Esophagus squamous epithelium (tissue), 5 donors: Measurements from ENCODE around the gene CTNNA3. TPM values are rescaled to one million over a fixed set of nuclear protein-coding genes. Genes with fewer than 3 reads are reported as not detected.
"Not testable (repeated sequence)": the region's sequence is repeated elsewhere in the genome, so short reads cannot be mapped to it uniquely, and the experiment has no call there.

Source experiments
- DNase-seq: peaks from one replicate; lab custom pipeline; 2025; lab: John Stamatoyannopoulos, UW
- H3K27ac ChIP-seq, 4 donors: fragments of 200-600 bp; sonication (generic); one replicate each; pipeline ENCODE4 v1.5.1; 2016 to 2019; ENCODE audit warnings: mild to moderate bottlenecking in 1 of 4
- H3K27me3 ChIP-seq, 4 donors: fragments of 200-600 bp; sonication (generic); 1 replicate in 3 of 4; 2 replicates in 1 of 4; pipeline versions ENCODE4 v1.5.1 to v1.6.0; 2017 to 2021; ENCODE audit warnings: antibody characterized with exemption in 1 of 4
- H3K36me3 ChIP-seq, 3 donors: fragments of 200-600 bp; sonication (generic); one replicate each; pipeline ENCODE4 v1.5.1; 2016 to 2019
- H3K4me1 ChIP-seq, 3 donors: fragments of 200-600 bp; sonication (generic); one replicate each; pipeline ENCODE4 v1.5.1; 2017 to 2019
- H3K4me3 ChIP-seq, 4 donors: fragments of 200-600 bp; sonication (generic); 1 replicate in 3 of 4; 2 replicates in 1 of 4; pipeline ENCODE4 v1.5.1; 2016 to 2019; ENCODE audit warnings: mild to moderate bottlenecking in 2 of 4, moderate library complexity in 1 of 4
- H3K9me3 ChIP-seq, 3 donors: fragments of 200-600 bp; sonication (generic); one replicate each; pipeline ENCODE4 v1.5.1; 2016 to 2019
- CTCF ChIP-seq, 6 experiments: fragments of 450-650 bp in 4 of 6; fragments of 200-600 bp in 2 of 6; sonication (generic) in 2 of 6; IDR thresholded peaks; one replicate each; pipeline ENCODE4 v1.5.1; 2016 to 2019; ENCODE audit warnings: antibody characterized with exemption in 6 of 6, mild to moderate bottlenecking in 4 of 6, moderate library complexity in 4 of 6
- POLR2A ChIP-seq, 4 donors: fragments of 450-650 bp; IDR thresholded peaks; one replicate each; pipeline ENCODE4 v1.6.1; 2017; ENCODE audit warnings: antibody characterized with exemption in 4 of 4, mild to moderate bottlenecking in 4 of 4, moderate library complexity in 3 of 4
- WGBS, 2 donors: methylation state at CpG; one replicate each; pipeline ENCODE4 v1.1.5; 2018; 5-methylcytosine and 5-hydroxymethylcytosine counted together
- intact Hi-C: fragments of 100-400 bp; cut with DNase I; formaldehyde crosslinking; loops from one replicate; pipeline ENCODE4 v1.15.0; 2022
- total RNA-seq, 4 donors: library from RNA; depleted of rRNA; stranded (reverse); fragments of >200 nt; gene quantifications; one replicate each; pipeline ENCODE4 v1.1.0, GENCODE V29; 2016
- donor health status: DM: yes; HTN: yes; CAD: no.

The CTNNA3 gene
- total RNA-seq, 4 donors from 2014 or later, result 0.29 to 1.9 (median 0.61) TPM; not detected in 1

- Histone ChIP-seq H3K4me3 (no peak overlapping the region), H3K27ac (no peak overlapping the region), H3K27me3 (no peaks in the 10 kb centered on the region), H3K36me3 (no peaks in the 10 kb centered on the region), H3K9me3 (peaks cover 0 to 21% (median 4%) of the 10 kb centered on the region in 3 donors), H3K4me1 (no peaks in the 10 kb centered on the region)
- 62 to 67% methylated on average over 2 of the region's 2 CpGs for WGBS, 2 donors
- no peak for DNase-seq
- intact Hi-C loops, result no loop called here
- TF ChIP-seq POLR2A (IDR thresholded peaks at IDR 0.05), result no peak
- no peak for TF ChIP-seq CTCF (IDR thresholded peaks at IDR 0.05)
These were observed 108.2 kb downstream of the CTNNA3 start for GRCh38 chr10:67587771-67588170.

GRCh38 chr10:67575532-67575931 is 120.5 kb downstream of the CTNNA3 start:
- Histone ChIP-seq H3K36me3 (no peaks in the 10 kb centered on the region), H3K27ac (no peak overlapping the region), H3K9me3 (no peaks in the 10 kb centered on the region), H3K4me1 (no peaks in the 10 kb centered on the region), H3K4me3 (no peak overlapping the region), H3K27me3 (no peaks in the 10 kb centered on the region)
- 25 to 30% methylated on average over 1 of the region's 1 CpG for WGBS, 2 donors
- no peak for DNase-seq
- TF ChIP-seq CTCF (IDR thresholded peaks at IDR 0.05) (no peak), POLR2A (IDR thresholded peaks at IDR 0.05) (no peak)
- intact Hi-C loops, result no loop called here

GRCh38 chr10:67573484-67573883 is 122.5 kb downstream of the CTNNA3 start:
- WGBS, 2 donors, result 63 to 93% methylated on average over 1 of the region's 1 CpG
- Histone ChIP-seq H3K27ac (no peak overlapping the region), H3K27me3 (no peaks in the 10 kb centered on the region), H3K4me3 (no peak overlapping the region), H3K36me3 (no peaks in the 10 kb centered on the region), H3K4me1 (no peaks in the 10 kb centered on the region), H3K9me3 (no peaks in the 10 kb centered on the region)
- TF ChIP-seq POLR2A (IDR thresholded peaks at IDR 0.05), result no peak
- no peak for TF ChIP-seq CTCF (IDR thresholded peaks at IDR 0.05)
- intact Hi-C loops, result no loop called here
- DNase-seq, result no peak

- Histone ChIP-seq H3K4me3 (no peak overlapping the region), H3K27ac (no peak overlapping the region), H3K27me3 (no peaks in the 10 kb centered on the region), H3K36me3 (no peaks in the 10 kb centered on the region), H3K9me3 (no peaks in the 10 kb centered on the region), H3K4me1 (no peaks in the 10 kb centered on the region)
- TF ChIP-seq CTCF (IDR thresholded peaks at IDR 0.05) (no peak), POLR2A (IDR thresholded peaks at IDR 0.05) (no peak)
- intact Hi-C loops, result no loop called here
- WGBS, 2 donors, result 67 to 71% methylated on average over 5 of the region's 5 CpGs
- DNase-seq, result no peak
These were observed 124.5 kb downstream of the CTNNA3 start for GRCh38 chr10:67571503-67571902.

GRCh38 chr10:67558311-67558710 is 137.7 kb downstream of the CTNNA3 start:
- WGBS, 2 donors, result 92 to 93% methylated on average over 11 to 13 of the region's 14 CpGs
- DNase-seq, intact Hi-C loops, H3K36me3 ChIP-seq, H3K27me3 ChIP-seq, H3K4me3 ChIP-seq, H3K27ac ChIP-seq, H3K4me1 ChIP-seq, H3K9me3 ChIP-seq: not testable (repeated sequence)

- intact Hi-C loops, result no loop called here
- no peak for TF ChIP-seq POLR2A (IDR thresholded peaks at IDR 0.05)
- TF ChIP-seq CTCF (IDR thresholded peaks at IDR 0.05), result no peak
- 67 to 81% methylated on average over 3 of the region's 3 CpGs for WGBS, 2 donors
These were observed 142.7 kb downstream of the CTNNA3 start for GRCh38 chr10:67553254-67553653.

More at GRCh38 chr10:67553254-67553653, 142.7 kb downstream of the CTNNA3 start:
- DNase-seq, result no peak
- H3K27ac ChIP-seq, result no peak overlapping the region
- no peaks in the 10 kb centered on the region for H3K4me1 ChIP-seq
- no peaks in the 10 kb centered on the region for H3K36me3 ChIP-seq
- no peak overlapping the region for H3K4me3 ChIP-seq
- no peaks in the 10 kb centered on the region for H3K27me3 ChIP-seq
- peaks cover 0 to under 1% (median 0%) of the 10 kb centered on the region in 3 donors for H3K9me3 ChIP-seq
